ENCODE results near the gene OR51E1.

DNA sequence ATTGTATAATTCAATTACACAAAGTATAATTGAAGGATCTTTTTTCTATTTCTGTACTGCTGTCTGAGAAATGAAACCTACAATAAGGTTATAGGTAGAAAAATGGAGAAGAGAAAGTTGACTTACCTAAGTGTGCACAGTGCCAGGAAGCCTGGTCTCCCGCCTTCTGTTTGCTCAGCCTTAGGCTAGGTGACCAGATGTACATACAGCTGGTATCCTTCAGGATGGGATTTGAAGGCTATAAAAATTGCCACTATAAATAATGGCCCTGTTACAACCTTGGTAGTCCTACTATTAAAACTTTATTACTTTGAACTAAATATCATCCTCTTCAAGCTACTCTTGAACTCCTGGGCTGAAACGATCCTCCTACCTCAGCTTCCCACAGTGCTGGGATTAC, 34.2 kb downstream of the OR51E1 start:
- TF ChIP-seq, protein P1, sequence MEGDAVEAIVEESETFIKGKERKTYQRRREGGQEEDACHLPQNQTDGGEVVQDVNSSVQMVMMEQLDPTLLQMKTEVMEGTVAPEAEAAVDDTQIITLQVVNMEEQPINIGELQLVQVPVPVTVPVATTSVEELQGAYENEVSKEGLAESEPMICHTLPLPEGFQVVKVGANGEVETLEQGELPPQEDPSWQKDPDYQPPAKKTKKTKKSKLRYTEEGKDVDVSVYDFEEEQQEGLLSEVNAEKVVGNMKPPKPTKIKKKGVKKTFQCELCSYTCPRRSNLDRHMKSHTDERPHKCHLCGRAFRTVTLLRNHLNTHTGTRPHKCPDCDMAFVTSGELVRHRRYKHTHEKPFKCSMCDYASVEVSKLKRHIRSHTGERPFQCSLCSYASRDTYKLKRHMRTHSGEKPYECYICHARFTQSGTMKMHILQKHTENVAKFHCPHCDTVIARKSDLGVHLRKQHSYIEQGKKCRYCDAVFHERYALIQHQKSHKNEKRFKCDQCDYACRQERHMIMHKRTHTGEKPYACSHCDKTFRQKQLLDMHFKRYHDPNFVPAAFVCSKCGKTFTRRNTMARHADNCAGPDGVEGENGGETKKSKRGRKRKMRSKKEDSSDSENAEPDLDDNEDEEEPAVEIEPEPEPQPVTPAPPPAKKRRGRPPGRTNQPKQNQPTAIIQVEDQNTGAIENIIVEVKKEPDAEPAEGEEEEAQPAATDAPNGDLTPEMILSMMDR (IDR thresholded peaks at IDR 0.05), result no peak
- TF ChIP-seq POLR2A (IDR thresholded peaks at IDR 0.05), result no peak
